SK-N-SH (cell line): ENCODE data around the gene SPTBN1. TPM values are rescaled to one million over a fixed set of nuclear protein-coding genes. Genes with fewer than 3 reads are reported as not detected.

Experiments
- CTCF ChIA-PET: fragments of 300-600, 350-600 bp; formaldehyde crosslinking; extraction: SDS; loops from one replicate; lab custom pipeline; 2021; lab: Yijun Ruan, JAX
- POLR2A ChIA-PET: fragments of 350-600 bp; sonication (Branson Sonifier 250); formaldehyde crosslinking; extraction: SDS; loops from one replicate; lab custom pipeline; 2020; ENCODE audit warnings: antibody characterized with exemption, inconsistent platforms; lab: Yijun Ruan, JAX
- DNase-seq: peaks from one replicate; pipeline ENCODE4 v3.0.0; 2012
- H2AFZ ChIP-seq: fragments of 200-600 bp; sonication (generic); 2 replicates; pipeline ENCODE4 v1.8.1; 2016; ENCODE audit warnings: antibody characterized with exemption, mild to moderate bottlenecking, low read depth
- H3F3A ChIP-seq: fragments of 200-600 bp; sonication (generic); replicated peaks from 2 replicates; pipeline ENCODE3; 2016; ENCODE audit warnings: antibody characterized with exemption, mild to moderate bottlenecking; ENCODE audit not compliant: insufficient read depth
- H3K27ac ChIP-seq, 2 experiments: fragments of 200-500 bp in 1 of 2; fragments of 200-600 bp in 1 of 2; sonication (Bioruptor generic) in 1 of 2; sonication (generic), shearing (Covaris generic) in 1 of 2; 2 replicates each; pipeline versions ENCODE4 v1.5.1 to v1.6.1; 2014 to 2016; ENCODE audit warnings: low read depth in 2 of 2, inconsistent platforms in 1 of 2, low read length in 1 of 2, mild to moderate bottlenecking in 1 of 2, mixed read lengths in 1 of 2
- H3K27me3 ChIP-seq: fragments of 200-600 bp; sonication (generic), shearing (Covaris generic); 2 replicates; pipeline ENCODE4 v1.6.1; 2016; ENCODE audit warnings: mixed run types; ENCODE audit not compliant: insufficient read depth
- H3K36me3 ChIP-seq, 2 experiments: fragments of 200-500 bp in 1 of 2; fragments of 200-600 bp in 1 of 2; sonication (Bioruptor generic) in 1 of 2; sonication (generic) in 1 of 2; replicated peaks in 1 of 2; 2 replicates each; pipeline versions ENCODE3 to v1.5.1; 2014 to 2016; ENCODE audit warnings: low read length in 1 of 2, mild to moderate bottlenecking in 1 of 2; ENCODE audit not compliant: insufficient read depth in 2 of 2, control insufficient read depth in 1 of 2
- H3K4me1 ChIP-seq, 2 experiments: fragments of 200-500 bp in 1 of 2; fragments of 200-600 bp in 1 of 2; sonication (Bioruptor generic) in 1 of 2; sonication (generic), shearing (Covaris generic) in 1 of 2; 2 replicates each; pipeline versions ENCODE4 v1.5.1 to v1.6.1; 2014 to 2016; ENCODE audit warnings: low read depth in 1 of 2, low read length in 1 of 2, mixed run types in 1 of 2; ENCODE audit not compliant: insufficient read depth in 2 of 2, control insufficient read depth in 1 of 2
- H3K4me2 ChIP-seq: fragments of 200-600 bp; sonication (generic), shearing (Covaris generic); 2 replicates; pipeline ENCODE4 v1.6.1; 2017; ENCODE audit warnings: mixed run types
- H3K4me3 ChIP-seq, 2 experiments: fragments of 200-500 bp in 1 of 2; fragments of 200-600 bp in 1 of 2; sonication (Bioruptor generic) in 1 of 2; sonication (generic), shearing (Covaris generic) in 1 of 2; 2 replicates each; pipeline versions ENCODE4 v1.5.1 to v1.8.1; 2014 to 2016; ENCODE audit warnings: low read depth in 2 of 2, inconsistent platforms in 1 of 2, low read length in 1 of 2, mild to moderate bottlenecking in 1 of 2, mixed read lengths in 1 of 2, moderate library complexity in 1 of 2
- H3K79me2 ChIP-seq: fragments of 200-600 bp; sonication (generic); 2 replicates; pipeline ENCODE4 v1.8.1; 2017; ENCODE audit warnings: mild to moderate bottlenecking; ENCODE audit not compliant: insufficient read depth
- H3K9ac ChIP-seq: fragments of 200-600 bp; sonication (generic); 2 replicates; pipeline ENCODE4 v1.6.1; 2017; ENCODE audit warnings: mixed run types
- H3K9me2 ChIP-seq: fragments of 200-600 bp; sonication (generic); 2 replicates; pipeline ENCODE4 v1.6.1; 2017; ENCODE audit warnings: mixed run types
- H3K9me3 ChIP-seq: fragments of 200-600 bp; sonication (generic); 2 replicates; pipeline ENCODE4 v1.6.1; 2017; ENCODE audit warnings: mixed run types, mild to moderate bottlenecking, moderate library complexity
- H4K20me1 ChIP-seq: fragments of 200-600 bp; sonication (generic); 2 replicates; pipeline ENCODE4 v1.6.1; 2017; ENCODE audit warnings: mild to moderate bottlenecking, mixed run types; ENCODE audit not compliant: insufficient read depth
- CHD2 ChIP-seq: fragments of 150-350 bp; IDR thresholded peaks from 2 replicates; pipeline ENCODE4 v1.6.1; 2018; ENCODE audit warnings: low read length; ENCODE audit not compliant: partially characterized antibody
- ELF1 ChIP-seq: IDR thresholded peaks from 2 replicates; pipeline ENCODE4 v1.4.0; 2012
- EZH2phosphoT487 ChIP-seq: fragments of 200-600 bp; sonication (generic); IDR thresholded peaks from 2 replicates; pipeline ENCODE4 v1.6.1; 2017; ENCODE audit warnings: low read depth, mixed run types, mild to moderate bottlenecking, antibody characterized with exemption, moderate library complexity, borderline replicate concordance
- FOSL2 ChIP-seq: IDR thresholded peaks from 2 replicates; pipeline ENCODE4 v1.4.0; 2012; ENCODE audit warnings: low read depth, mild to moderate bottlenecking, moderate library complexity, borderline replicate concordance
- JUND ChIP-seq: IDR thresholded peaks from 2 replicates; pipeline ENCODE4 v1.4.0; 2012
- MAX ChIP-seq: IDR thresholded peaks from 2 replicates; pipeline ENCODE4 v1.4.0; 2012; ENCODE audit warnings: low read depth
- MEF2A ChIP-seq: IDR thresholded peaks from 2 replicates; pipeline ENCODE4 v1.4.0; 2012; ENCODE audit warnings: low read depth, borderline replicate concordance
- MXI1 ChIP-seq: IDR thresholded peaks from 2 replicates; pipeline ENCODE4 v1.6.1; 2012; ENCODE audit warnings: mild to moderate bottlenecking, low read depth, low read length, improper control_type of control experiment
- NFIC ChIP-seq: IDR thresholded peaks from 2 replicates; pipeline ENCODE4 v1.4.0; 2012; ENCODE audit warnings: borderline replicate concordance
- NRF1 ChIP-seq: IDR thresholded peaks from 2 replicates; pipeline ENCODE4 v1.6.1; 2012; ENCODE audit warnings: low read depth, mild to moderate bottlenecking, low read length
- POLR2AphosphoS5 ChIP-seq: IDR thresholded peaks from 2 replicates; pipeline ENCODE4 v1.6.1; 2012; ENCODE audit warnings: low read depth, low read length
- RAD21 ChIP-seq: IDR thresholded peaks from 2 replicates; pipeline ENCODE4 v1.6.1; 2012; ENCODE audit warnings: mild to moderate bottlenecking, low read length
- SIN3A ChIP-seq: IDR thresholded peaks from 2 replicates; pipeline ENCODE4 v1.6.1; 2012; ENCODE audit warnings: low read depth, mild to moderate bottlenecking, low read length, moderate library complexity, borderline replicate concordance
- TAF1 ChIP-seq: IDR thresholded peaks from 2 replicates; pipeline ENCODE4 v1.6.1; 2012; ENCODE audit warnings: low read depth, mild to moderate bottlenecking, low read length, moderate library complexity, borderline replicate concordance
- WGBS: methylation state at CpG from one replicate; pipeline ENCODE4 v1.1.6; 2017; ENCODE audit warnings: low lambda C conversion rate; 5-methylcytosine and 5-hydroxymethylcytosine counted together
- polyA plus RNA-seq, 3 experiments: library from polyadenylated mRNA; depleted of rRNA; stranded (reverse); fragments of >200 nt; gene quantifications; 2 replicates each; pipeline ENCODE4 v1.2.3, GENCODE V29; 2012
- TF ChIP-seq, protein P1 (sequence below): IDR thresholded peaks from 2 replicates; pipeline ENCODE4 v1.6.1; 2012; ENCODE audit warnings: mild to moderate bottlenecking, low read depth, low read length, moderate library complexity
- TF ChIP-seq, protein P2 (sequence below): IDR thresholded peaks from 2 replicates; pipeline ENCODE4; 2012
- TF ChIP-seq, protein P3 (sequence below): IDR thresholded peaks from 2 replicates; pipeline ENCODE4 v1.4.0; 2012; ENCODE audit warnings: low read depth, borderline replicate concordance
- TF ChIP-seq, protein P4 (sequence below): IDR thresholded peaks from 2 replicates; pipeline ENCODE4 v1.4.0; 2012; ENCODE audit warnings: low read depth, borderline replicate concordance

The SPTBN1 gene
- polyA plus RNA-seq, 1 of the 3 experiments (the other 2 are of a cell fraction): 29.1 TPM

GRCh38 chr2:54675281-54675680 is 219.2 kb downstream of the SPTBN1 start:
- WGBS: 92% methylated on average over 8 of the region's 8 CpGs
- Histone ChIP-seq H3K9me2 (no peaks in the 10 kb centered on the region), H3K4me3 (no peak overlapping the region), H4K20me1 (no peaks in the 10 kb centered on the region), H3K9me3 (no peaks in the 10 kb centered on the region), H3K79me2 (no peaks in the 10 kb centered on the region), H3K4me2 (no peak overlapping the region), H3K36me3 (peaks cover 10 to 16% of the 10 kb centered on the region in 2 experiments), H3K4me1 (peaks cover 3 to 4% of the 10 kb centered on the region in 2 experiments; a peak in 1 of 4 replicates), H3F3A (peaks cover 11% of the 10 kb centered on the region), H3K27ac (no peak overlapping the region), H3K27me3 (no peaks in the 10 kb centered on the region), H3K9ac (no peak overlapping the region), H2AFZ (no peak overlapping the region)
- TF ChIP-seq SIN3A: no peak
- no peak for TF ChIP-seq RAD21
- no peak for TF ChIP-seq MXI1
- no peak for TF ChIP-seq ELF1
- TF ChIP-seq, protein P1, sequence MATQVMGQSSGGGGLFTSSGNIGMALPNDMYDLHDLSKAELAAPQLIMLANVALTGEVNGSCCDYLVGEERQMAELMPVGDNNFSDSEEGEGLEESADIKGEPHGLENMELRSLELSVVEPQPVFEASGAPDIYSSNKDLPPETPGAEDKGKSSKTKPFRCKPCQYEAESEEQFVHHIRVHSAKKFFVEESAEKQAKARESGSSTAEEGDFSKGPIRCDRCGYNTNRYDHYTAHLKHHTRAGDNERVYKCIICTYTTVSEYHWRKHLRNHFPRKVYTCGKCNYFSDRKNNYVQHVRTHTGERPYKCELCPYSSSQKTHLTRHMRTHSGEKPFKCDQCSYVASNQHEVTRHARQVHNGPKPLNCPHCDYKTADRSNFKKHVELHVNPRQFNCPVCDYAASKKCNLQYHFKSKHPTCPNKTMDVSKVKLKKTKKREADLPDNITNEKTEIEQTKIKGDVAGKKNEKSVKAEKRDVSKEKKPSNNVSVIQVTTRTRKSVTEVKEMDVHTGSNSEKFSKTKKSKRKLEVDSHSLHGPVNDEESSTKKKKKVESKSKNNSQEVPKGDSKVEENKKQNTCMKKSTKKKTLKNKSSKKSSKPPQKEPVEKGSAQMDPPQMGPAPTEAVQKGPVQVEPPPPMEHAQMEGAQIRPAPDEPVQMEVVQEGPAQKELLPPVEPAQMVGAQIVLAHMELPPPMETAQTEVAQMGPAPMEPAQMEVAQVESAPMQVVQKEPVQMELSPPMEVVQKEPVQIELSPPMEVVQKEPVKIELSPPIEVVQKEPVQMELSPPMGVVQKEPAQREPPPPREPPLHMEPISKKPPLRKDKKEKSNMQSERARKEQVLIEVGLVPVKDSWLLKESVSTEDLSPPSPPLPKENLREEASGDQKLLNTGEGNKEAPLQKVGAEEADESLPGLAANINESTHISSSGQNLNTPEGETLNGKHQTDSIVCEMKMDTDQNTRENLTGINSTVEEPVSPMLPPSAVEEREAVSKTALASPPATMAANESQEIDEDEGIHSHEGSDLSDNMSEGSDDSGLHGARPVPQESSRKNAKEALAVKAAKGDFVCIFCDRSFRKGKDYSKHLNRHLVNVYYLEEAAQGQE: no peak
- TF ChIP-seq, protein P2, sequence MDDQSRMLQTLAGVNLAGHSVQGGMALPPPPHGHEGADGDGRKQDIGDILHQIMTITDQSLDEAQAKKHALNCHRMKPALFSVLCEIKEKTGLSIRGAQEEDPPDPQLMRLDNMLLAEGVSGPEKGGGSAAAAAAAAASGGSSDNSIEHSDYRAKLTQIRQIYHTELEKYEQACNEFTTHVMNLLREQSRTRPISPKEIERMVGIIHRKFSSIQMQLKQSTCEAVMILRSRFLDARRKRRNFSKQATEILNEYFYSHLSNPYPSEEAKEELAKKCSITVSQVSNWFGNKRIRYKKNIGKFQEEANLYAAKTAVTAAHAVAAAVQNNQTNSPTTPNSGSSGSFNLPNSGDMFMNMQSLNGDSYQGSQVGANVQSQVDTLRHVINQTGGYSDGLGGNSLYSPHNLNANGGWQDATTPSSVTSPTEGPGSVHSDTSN: no peak
- TF ChIP-seq MEF2A: no peak
- TF ChIP-seq NFIC: no peak
- no peak for TF ChIP-seq POLR2AphosphoS5
- no peak for TF ChIP-seq FOSL2
- TF ChIP-seq CHD2: no peak
- TF ChIP-seq EZH2phosphoT487: no peak
- POLR2A ChIA-PET: no interaction called here
- CTCF ChIA-PET: interaction anchor here (1.0 to 2.9 kb wide), 2 partner anchors 10 to 18 kb away, joined by 3 to 17 read pairs; no protein-coding TSS in a partner anchor
- no peak for DNase-seq

- ChIA-PET CTCF (interaction anchor here (1.0 to 2.9 kb wide), 4 partner anchors 11 to 568 kb away, joined by 3 to 17 read pairs (median 7); no protein-coding TSS in a partner anchor), POLR2A (no interaction called here)
- DNase-seq: no peak
- TF ChIP-seq, protein P3, sequence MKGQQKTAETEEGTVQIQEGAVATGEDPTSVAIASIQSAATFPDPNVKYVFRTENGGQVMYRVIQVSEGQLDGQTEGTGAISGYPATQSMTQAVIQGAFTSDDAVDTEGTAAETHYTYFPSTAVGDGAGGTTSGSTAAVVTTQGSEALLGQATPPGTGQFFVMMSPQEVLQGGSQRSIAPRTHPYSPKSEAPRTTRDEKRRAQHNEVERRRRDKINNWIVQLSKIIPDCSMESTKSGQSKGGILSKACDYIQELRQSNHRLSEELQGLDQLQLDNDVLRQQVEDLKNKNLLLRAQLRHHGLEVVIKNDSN: no peak
- TF ChIP-seq JUND (no peak), NRF1 (no peak), TAF1 (no peak), MAX (no peak), MEF2A (no peak), FOSL2 (no peak), ELF1 (no peak)
- TF ChIP-seq, protein P4, sequence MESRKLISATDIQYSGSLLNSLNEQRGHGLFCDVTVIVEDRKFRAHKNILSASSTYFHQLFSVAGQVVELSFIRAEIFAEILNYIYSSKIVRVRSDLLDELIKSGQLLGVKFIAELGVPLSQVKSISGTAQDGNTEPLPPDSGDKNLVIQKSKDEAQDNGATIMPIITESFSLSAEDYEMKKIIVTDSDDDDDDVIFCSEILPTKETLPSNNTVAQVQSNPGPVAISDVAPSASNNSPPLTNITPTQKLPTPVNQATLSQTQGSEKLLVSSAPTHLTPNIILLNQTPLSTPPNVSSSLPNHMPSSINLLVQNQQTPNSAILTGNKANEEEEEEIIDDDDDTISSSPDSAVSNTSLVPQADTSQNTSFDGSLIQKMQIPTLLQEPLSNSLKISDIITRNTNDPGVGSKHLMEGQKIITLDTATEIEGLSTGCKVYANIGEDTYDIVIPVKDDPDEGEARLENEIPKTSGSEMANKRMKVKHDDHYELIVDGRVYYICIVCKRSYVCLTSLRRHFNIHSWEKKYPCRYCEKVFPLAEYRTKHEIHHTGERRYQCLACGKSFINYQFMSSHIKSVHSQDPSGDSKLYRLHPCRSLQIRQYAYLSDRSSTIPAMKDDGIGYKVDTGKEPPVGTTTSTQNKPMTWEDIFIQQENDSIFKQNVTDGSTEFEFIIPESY: no peak
- TF ChIP-seq, protein P2: no peak
These were observed 219.6 kb downstream of the SPTBN1 start for GRCh38 chr2:54675738-54676137.

More at GRCh38 chr2:54675738-54676137, 219.6 kb downstream of the SPTBN1 start:
- Histone ChIP-seq H3K9ac (no peak overlapping the region), H3K4me2 (no peak overlapping the region), H3K79me2 (no peaks in the 10 kb centered on the region), H3K9me3 (no peaks in the 10 kb centered on the region), H3K4me1 (peaks cover 4 to 7% of the 10 kb centered on the region in 2 experiments; a peak in 1 of 4 replicates), H3K27me3 (no peaks in the 10 kb centered on the region), H2AFZ (no peak overlapping the region), H3K27ac (no peak overlapping the region), H3K9me2 (no peaks in the 10 kb centered on the region), H3F3A (peaks cover 8% of the 10 kb centered on the region), H3K36me3 (peaks cover 5 to 11% of the 10 kb centered on the region in 2 experiments), H4K20me1 (no peaks in the 10 kb centered on the region), H3K4me3 (no peak overlapping the region)
- 91% methylated on average over 6 of the region's 11 CpGs for WGBS
